NOMO-1 treated with dmso at 0.1 percent for 144 hours (cell line): ENCODE measurements around the gene SPATA31D3.
"Not testable (repeated sequence)": the region's sequence is repeated elsewhere in the genome, so short reads cannot be mapped to it uniquely, and the experiment has no call there.

ENCODE experiments used
- DNase-seq: peaks from one replicate; lab custom pipeline; 2025; ENCODE audit not compliant: unreplicated experiment; lab: John Stamatoyannopoulos, UW

The SPATA31D3 gene

GRCh38 chr9:81976351-81976750, 33.1 kb downstream of the SPATA31D3 start:
- no peak for DNase-seq

- no peak for DNase-seq
Observed at GRCh38 chr9:81979196-81979595, 35.9 kb downstream of the SPATA31D3 start.

GRCh38 chr9:81980568-81980967, 37.3 kb downstream of the SPATA31D3 start:
- no peak for DNase-seq

GRCh38 chr9:81981883-81982282, 38.6 kb downstream of the SPATA31D3 start:
- no peak for DNase-seq

- no peak for DNase-seq
Observed at GRCh38 chr9:81984928-81985327, 41.6 kb downstream of the SPATA31D3 start.

- no peak for DNase-seq
Observed at GRCh38 chr9:81986051-81986450, 42.8 kb downstream of the SPATA31D3 start.

GRCh38 chr9:81988472-81988871, 45.2 kb downstream of the SPATA31D3 start, which contains the start of gene SPATA31D1:
Gene SPATA31D1 (plus strand): TSS chr9:81988772. CDS start chr9:81988819, 47 bp downstream.
- not testable (repeated sequence) for DNase-seq

GRCh38 chr9:81989700-81990099, 46.4 kb downstream of the SPATA31D3 start:
- no peak for DNase-seq

- no peak for DNase-seq
Observed at GRCh38 chr9:81993656-81994055, 50.4 kb downstream of the SPATA31D3 start.
